Measurements from ENCODE around the gene MRPS12. TPM values are rescaled to one million over a fixed set of nuclear protein-coding genes. Genes with fewer than 3 reads are reported as not detected.

Gene MRPS12
- total and polyA plus RNA-seq, 9 of the 15 experiments (the other 6 are each of a cell fraction or from before 2014, with no cell fraction given) = 8.1 to 174 (median 52.0) TPM

GRCh38 chr19:38910488-38910887 is 20.3 kb upstream of the MRPS12 start (continued):
- no peak for TF ChIP-seq CUX1 (CRISPR knock-in tag; IDR thresholded peaks at IDR 0.05)
- TF ChIP-seq, protein P1, sequence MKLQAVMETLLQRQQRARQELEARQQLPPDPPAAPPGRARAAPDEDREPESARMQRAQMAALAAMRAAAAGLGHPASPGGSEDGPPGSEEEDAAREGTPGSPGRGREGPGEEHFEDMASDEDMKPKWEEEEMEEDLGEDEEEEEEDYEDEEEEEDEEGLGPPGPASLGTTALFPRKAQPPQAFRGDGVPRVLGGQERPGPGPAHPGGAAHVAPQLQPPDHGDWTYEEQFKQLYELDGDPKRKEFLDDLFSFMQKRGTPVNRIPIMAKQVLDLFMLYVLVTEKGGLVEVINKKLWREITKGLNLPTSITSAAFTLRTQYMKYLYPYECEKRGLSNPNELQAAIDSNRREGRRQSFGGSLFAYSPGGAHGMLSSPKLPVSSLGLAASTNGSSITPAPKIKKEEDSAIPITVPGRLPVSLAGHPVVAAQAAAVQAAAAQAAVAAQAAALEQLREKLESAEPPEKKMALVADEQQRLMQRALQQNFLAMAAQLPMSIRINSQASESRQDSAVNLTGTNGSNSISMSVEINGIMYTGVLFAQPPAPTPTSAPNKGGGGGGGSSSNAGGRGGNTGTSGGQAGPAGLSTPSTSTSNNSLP (IDR thresholded peaks at IDR 0.05; ENCODE audit: borderline replicate concordance, low read depth, low read length) = no peak
- TF ChIP-seq, protein P2, sequence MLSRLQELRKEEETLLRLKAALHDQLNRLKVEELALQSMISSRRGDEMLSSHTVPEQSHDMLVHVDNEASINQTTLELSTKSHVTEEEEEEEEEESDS (CRISPR knock-in tag; IDR thresholded peaks at IDR 0.05) = no peak
